HepG2 (cell line): ENCODE data around the gene FMNL2.

Source experiments
- EED ChIP-seq: sonication (generic); formaldehyde crosslinking; IDR thresholded peaks from 2 replicates; pipeline ENCODE4 v1.5.0; 2020; ENCODE audit warnings: mild to moderate bottlenecking, missing genetic modification reagents
- EP300 ChIP-seq, 3 experiments: sonication (generic) in 1 of 3; formaldehyde crosslinking in 1 of 3; IDR thresholded peaks; 2 replicates each; pipeline versions ENCODE4 v1.5.1 to v1.6.1; 2011 to 2020; ENCODE audit warnings: low read depth in 2 of 3, low read length in 2 of 3, borderline replicate concordance in 1 of 3, improper control_type of control experiment in 1 of 3, mild to moderate bottlenecking in 1 of 3, missing genetic modification reagents in 1 of 3, moderate library complexity in 1 of 3
- KLF16 ChIP-seq, 2 experiments: sonication (generic) in 1 of 2; formaldehyde crosslinking in 1 of 2; IDR thresholded peaks; 2 replicates each; pipeline versions ENCODE4 v1.6.1 to v1.8.0; 2016 to 2023; ENCODE audit warnings: missing genetic modification reagents in 2 of 2, missing compliant biosample characterization in 1 of 2
- KLF6 ChIP-seq: IDR thresholded peaks from 2 replicates; pipeline ENCODE4 v1.8.0; 2016; ENCODE audit warnings: missing biosample characterization, missing genetic modification reagents
- MEF2D ChIP-seq: sonication (generic); formaldehyde crosslinking; IDR thresholded peaks from 2 replicates; pipeline ENCODE4 v1.5.1; 2020; ENCODE audit warnings: mild to moderate bottlenecking, missing genetic modification reagents
- NCOA1 ChIP-seq: sonication (generic); formaldehyde crosslinking; IDR thresholded peaks from 2 replicates; pipeline ENCODE4 v1.9.0; 2021; ENCODE audit warnings: missing genetic modification reagents
- NONO ChIP-seq, 2 experiments: fragments of 450-650 bp in 1 of 2; sonication (generic) in 1 of 2; formaldehyde crosslinking in 1 of 2; IDR thresholded peaks in 1 of 2; conservative IDR thresholded peaks in 1 of 2; 2 replicates each; pipeline versions ENCODE4 v1.6.1 to v1.8.0; 2017 to 2022; ENCODE audit warnings: mild to moderate bottlenecking in 1 of 2, missing genetic modification reagents in 1 of 2, moderate library complexity in 1 of 2
- POLR2A ChIP-seq, 2 experiments: IDR thresholded peaks; 2 replicates each; pipeline ENCODE4 v1.6.1; 2011; ENCODE audit warnings: low read depth in 2 of 2, low read length in 2 of 2, mild to moderate bottlenecking in 1 of 2, moderate library complexity in 1 of 2; ENCODE audit not compliant: insufficient read depth in 1 of 2
- TARDBP ChIP-seq: sonication (generic); formaldehyde crosslinking; IDR thresholded peaks from 2 replicates; pipeline ENCODE4 v1.8.0; 2022; ENCODE audit warnings: mild to moderate bottlenecking, missing genetic modification reagents
- ZBTB7A ChIP-seq: sonication (generic); formaldehyde crosslinking; IDR thresholded peaks from 2 replicates; pipeline ENCODE4 v1.8.0; 2022; ENCODE audit warnings: mild to moderate bottlenecking, missing genetic modification reagents
- ZNF75D ChIP-seq: sonication (generic); formaldehyde crosslinking; IDR thresholded peaks from 2 replicates; pipeline ENCODE4 v1.8.1; 2023; ENCODE audit warnings: missing genetic modification reagents, mild to moderate bottlenecking, borderline replicate concordance
- TF ChIP-seq, protein P1 (sequence below): sonication (generic); formaldehyde crosslinking; IDR thresholded peaks from 2 replicates; pipeline ENCODE4 v1.5.0; 2020; ENCODE audit warnings: mild to moderate bottlenecking, missing genetic modification reagents, moderate library complexity
- TF ChIP-seq, protein P2 (sequence below): sonication (generic); formaldehyde crosslinking; IDR thresholded peaks from 2 replicates; pipeline ENCODE4 v1.5.0; 2020; ENCODE audit warnings: missing genetic modification reagents
- TF ChIP-seq, protein P3 (sequence below): sonication (generic); formaldehyde crosslinking; IDR thresholded peaks from 2 replicates; pipeline ENCODE4 v1.9.0; 2021; ENCODE audit warnings: missing genetic modification reagents, mild to moderate bottlenecking, borderline replicate concordance

DNA sequence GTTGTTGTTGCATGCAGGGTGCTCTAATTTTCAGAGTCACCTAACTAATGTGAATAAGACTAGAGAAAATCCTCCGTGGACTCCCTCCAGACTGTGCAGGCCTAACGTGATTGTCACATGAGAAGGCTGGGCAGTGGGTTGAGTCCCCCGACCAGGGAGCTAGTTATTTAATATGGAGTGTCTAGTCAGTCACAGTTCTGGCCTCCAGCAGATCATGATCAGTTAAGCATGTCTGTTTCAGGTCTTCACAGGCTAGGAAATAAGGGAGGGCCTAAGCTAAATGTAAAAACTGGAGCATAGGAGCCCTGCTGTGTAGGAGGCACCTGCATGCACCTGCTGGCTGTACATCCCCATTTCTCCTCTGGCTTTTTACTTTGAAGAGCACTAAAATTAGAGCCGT lies 295.5 kb downstream of the FMNL2 start:
- TF ChIP-seq POLR2A (IDR thresholded peaks at IDR 0.05; ENCODE audit: insufficient read depth in 1 of 2, low read depth in 2 of 2, low read length in 2 of 2) (no peak), KLF16 (CRISPR knock-in tag; IDR thresholded peaks at IDR 0.05) (no peak), ZNF75D (CRISPR knock-in tag) (no peak), KLF6 (no peak), EED (CRISPR knock-in tag) (no peak), EP300 (IDR thresholded peaks at IDR 0.05; ENCODE audit: low read depth in 2 of 2, low read length in 2 of 2) (no peak), EP300 (CRISPR knock-in tag; IDR thresholded peaks at IDR 0.05; ENCODE audit: borderline replicate concordance) (no peak), NCOA1 (CRISPR knock-in tag) (no peak), TARDBP (CRISPR knock-in tag) (no peak), ZBTB7A (CRISPR knock-in tag) (no peak), NONO (IDR thresholded peaks at IDR 0.05) (no peak), NONO (CRISPR knock-in tag; conservative IDR thresholded peaks at IDR 0.05) (no peak), MEF2D (CRISPR knock-in tag) (no peak)
- TF ChIP-seq, protein P1, sequence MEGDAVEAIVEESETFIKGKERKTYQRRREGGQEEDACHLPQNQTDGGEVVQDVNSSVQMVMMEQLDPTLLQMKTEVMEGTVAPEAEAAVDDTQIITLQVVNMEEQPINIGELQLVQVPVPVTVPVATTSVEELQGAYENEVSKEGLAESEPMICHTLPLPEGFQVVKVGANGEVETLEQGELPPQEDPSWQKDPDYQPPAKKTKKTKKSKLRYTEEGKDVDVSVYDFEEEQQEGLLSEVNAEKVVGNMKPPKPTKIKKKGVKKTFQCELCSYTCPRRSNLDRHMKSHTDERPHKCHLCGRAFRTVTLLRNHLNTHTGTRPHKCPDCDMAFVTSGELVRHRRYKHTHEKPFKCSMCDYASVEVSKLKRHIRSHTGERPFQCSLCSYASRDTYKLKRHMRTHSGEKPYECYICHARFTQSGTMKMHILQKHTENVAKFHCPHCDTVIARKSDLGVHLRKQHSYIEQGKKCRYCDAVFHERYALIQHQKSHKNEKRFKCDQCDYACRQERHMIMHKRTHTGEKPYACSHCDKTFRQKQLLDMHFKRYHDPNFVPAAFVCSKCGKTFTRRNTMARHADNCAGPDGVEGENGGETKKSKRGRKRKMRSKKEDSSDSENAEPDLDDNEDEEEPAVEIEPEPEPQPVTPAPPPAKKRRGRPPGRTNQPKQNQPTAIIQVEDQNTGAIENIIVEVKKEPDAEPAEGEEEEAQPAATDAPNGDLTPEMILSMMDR (CRISPR knock-in tag): no peak
- TF ChIP-seq, protein P2, sequence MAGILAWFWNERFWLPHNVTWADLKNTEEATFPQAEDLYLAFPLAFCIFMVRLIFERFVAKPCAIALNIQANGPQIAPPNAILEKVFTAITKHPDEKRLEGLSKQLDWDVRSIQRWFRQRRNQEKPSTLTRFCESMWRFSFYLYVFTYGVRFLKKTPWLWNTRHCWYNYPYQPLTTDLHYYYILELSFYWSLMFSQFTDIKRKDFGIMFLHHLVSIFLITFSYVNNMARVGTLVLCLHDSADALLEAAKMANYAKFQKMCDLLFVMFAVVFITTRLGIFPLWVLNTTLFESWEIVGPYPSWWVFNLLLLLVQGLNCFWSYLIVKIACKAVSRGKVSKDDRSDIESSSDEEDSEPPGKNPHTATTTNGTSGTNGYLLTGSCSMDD (CRISPR knock-in tag): no peak
- TF ChIP-seq, protein P3, sequence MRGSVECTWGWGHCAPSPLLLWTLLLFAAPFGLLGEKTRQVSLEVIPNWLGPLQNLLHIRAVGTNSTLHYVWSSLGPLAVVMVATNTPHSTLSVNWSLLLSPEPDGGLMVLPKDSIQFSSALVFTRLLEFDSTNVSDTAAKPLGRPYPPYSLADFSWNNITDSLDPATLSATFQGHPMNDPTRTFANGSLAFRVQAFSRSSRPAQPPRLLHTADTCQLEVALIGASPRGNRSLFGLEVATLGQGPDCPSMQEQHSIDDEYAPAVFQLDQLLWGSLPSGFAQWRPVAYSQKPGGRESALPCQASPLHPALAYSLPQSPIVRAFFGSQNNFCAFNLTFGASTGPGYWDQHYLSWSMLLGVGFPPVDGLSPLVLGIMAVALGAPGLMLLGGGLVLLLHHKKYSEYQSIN (CRISPR knock-in tag): no peak
